Measurements from ENCODE around the gene TMED1.
A peak's percentile ranks its signal among the peaks of the same experiment; 100 is the strongest.

DNA sequence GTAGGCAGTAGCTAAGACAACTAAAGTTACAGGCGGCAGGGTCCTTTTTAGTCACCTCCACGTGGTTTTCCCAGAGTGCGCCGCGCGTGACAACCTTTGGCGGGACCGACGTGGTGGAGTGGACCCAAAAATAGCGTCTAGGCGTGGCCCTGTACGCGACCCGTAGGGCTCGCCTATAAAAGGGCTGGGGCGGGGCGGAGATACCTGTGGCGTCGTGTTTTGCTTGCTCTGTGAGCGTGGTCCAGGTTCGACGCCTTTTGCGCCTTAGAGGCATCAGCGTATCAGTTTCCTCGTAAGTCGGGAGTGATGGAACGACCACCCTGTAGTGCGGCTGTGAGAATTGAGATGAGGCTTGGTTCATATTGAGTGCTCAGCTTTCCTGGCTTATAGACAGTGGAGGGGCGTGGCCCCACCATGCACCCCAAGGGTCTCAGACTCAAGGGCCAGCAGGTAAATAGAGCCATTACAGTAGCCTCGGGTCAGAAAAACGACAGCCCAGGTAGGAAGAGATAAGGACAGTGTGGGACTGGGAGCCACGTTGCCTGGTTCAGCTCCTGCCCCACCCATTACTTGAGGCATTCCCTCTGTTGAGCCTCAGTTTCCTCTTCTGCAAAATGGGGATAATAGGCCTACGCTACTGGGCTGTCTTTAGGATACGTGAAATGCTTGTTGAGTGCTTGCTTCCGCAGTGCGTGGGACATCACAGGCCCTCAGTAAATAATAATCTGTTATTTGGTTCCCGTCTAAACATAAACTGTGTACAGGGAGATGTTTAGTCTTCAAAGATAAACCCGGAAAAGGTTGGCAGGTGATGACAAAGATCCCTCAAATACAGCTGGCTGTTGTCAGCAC, 693 bp upstream of the TMED1 start:
- TF ChIP-seq, protein P1, sequence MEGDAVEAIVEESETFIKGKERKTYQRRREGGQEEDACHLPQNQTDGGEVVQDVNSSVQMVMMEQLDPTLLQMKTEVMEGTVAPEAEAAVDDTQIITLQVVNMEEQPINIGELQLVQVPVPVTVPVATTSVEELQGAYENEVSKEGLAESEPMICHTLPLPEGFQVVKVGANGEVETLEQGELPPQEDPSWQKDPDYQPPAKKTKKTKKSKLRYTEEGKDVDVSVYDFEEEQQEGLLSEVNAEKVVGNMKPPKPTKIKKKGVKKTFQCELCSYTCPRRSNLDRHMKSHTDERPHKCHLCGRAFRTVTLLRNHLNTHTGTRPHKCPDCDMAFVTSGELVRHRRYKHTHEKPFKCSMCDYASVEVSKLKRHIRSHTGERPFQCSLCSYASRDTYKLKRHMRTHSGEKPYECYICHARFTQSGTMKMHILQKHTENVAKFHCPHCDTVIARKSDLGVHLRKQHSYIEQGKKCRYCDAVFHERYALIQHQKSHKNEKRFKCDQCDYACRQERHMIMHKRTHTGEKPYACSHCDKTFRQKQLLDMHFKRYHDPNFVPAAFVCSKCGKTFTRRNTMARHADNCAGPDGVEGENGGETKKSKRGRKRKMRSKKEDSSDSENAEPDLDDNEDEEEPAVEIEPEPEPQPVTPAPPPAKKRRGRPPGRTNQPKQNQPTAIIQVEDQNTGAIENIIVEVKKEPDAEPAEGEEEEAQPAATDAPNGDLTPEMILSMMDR (IDR thresholded peaks at IDR 0.05 in 8 of 11, conservative IDR thresholded peaks at IDR 0.05 in 3 of 11), result peak in 1 of 11 experiments; percentile 3
- no peak for TF ChIP-seq POLR2A (IDR thresholded peaks at IDR 0.05)
